ENCODE data around the gene ACHE.

DNA sequence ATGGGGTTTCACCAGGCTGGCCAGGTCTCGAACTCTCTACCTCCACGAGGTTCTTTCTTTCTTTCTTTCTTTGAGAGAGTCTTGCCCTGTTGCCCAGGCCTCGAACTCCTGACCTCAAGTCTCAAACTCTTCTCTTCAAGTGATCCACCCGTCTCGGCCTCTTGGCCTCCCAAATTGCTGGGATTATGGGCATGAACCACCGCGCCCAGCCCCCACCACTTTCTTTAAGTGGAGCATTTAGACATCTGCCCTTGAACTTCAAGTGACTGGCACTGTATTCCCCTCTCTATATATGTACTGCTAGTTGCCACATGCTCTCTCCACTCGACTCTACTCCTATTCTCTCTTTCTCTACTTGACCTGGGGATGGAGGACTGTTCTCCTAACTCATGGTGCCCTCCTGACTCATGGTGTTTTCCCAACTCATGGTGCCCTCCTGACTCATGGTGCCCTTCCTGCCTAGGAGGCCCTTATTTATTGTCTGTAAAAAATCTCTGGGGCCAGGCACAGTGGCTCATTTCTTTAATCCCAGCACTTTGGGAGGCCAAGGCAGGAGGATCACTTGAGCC lies 19.3 kb upstream of the ACHE start:
- TF ChIP-seq ZMYM2 (CRISPR knock-in tag; IDR thresholded peaks at IDR 0.05) = no peak
- no peak for TF ChIP-seq CREB1 (IDR thresholded peaks at IDR 0.05)
- no peak for TF ChIP-seq CREB1 (CRISPR knock-in tag; IDR thresholded peaks at IDR 0.05)
- no peak for TF ChIP-seq FOXO1 (CRISPR knock-in tag; IDR thresholded peaks at IDR 0.05)
- TF ChIP-seq BRCA1 (CRISPR knock-in tag; IDR thresholded peaks at IDR 0.05) = no peak
- TF ChIP-seq GLI4 (CRISPR knock-in tag; IDR thresholded peaks at IDR 0.05; ENCODE audit: borderline replicate concordance) = no peak
- no peak for TF ChIP-seq CBFB (CRISPR knock-in tag; IDR thresholded peaks at IDR 0.05)
- no peak for TF ChIP-seq CBX2 (IDR thresholded peaks at IDR 0.05; ENCODE audit: low read depth, low read length)
- no peak for TF ChIP-seq CBX2 (CRISPR knock-in tag; IDR thresholded peaks at IDR 0.05; ENCODE audit: low read depth)
- TF ChIP-seq ZSCAN20 (CRISPR knock-in tag; IDR thresholded peaks at IDR 0.05; ENCODE audit: borderline replicate concordance) = no peak
- no peak for TF ChIP-seq POLR2AphosphoS5 (IDR thresholded peaks at IDR 0.05; ENCODE audit: low read depth, low read length)
- no peak for TF ChIP-seq PHB2 (IDR thresholded peaks at IDR 0.05; ENCODE audit: partially characterized antibody)

All from HepG2 (cell line).